HepG2 (cell line): ENCODE measurements around the gene ZNFX1. TPM values are rescaled to one million over a fixed set of nuclear protein-coding genes. Genes with fewer than 3 reads are reported as not detected.
A peak's percentile ranks its signal among the peaks of the same experiment; 100 is the strongest.

Source experiments
- AHR ChIP-seq: IDR thresholded peaks from 2 replicates; pipeline ENCODE4 v1.6.1; 2018; ENCODE audit warnings: missing genetic modification reagents, missing compliant biosample characterization
- DRAP1 ChIP-seq: IDR thresholded peaks from 2 replicates; pipeline ENCODE4 v1.6.1; 2016; ENCODE audit warnings: missing genetic modification reagents, missing compliant biosample characterization
- FOXK2 ChIP-seq: fragments of 450-650 bp; IDR thresholded peaks from 2 replicates; pipeline ENCODE4 v1.6.1; 2016
- HDAC6 ChIP-seq: fragments of 200-600 bp; sonication (generic); IDR thresholded peaks from 2 replicates; pipeline ENCODE4 v1.7.0; 2017; ENCODE audit warnings: mild to moderate bottlenecking, antibody characterized with exemption, low read length, low read depth
- KLF16 ChIP-seq, 2 experiments: sonication (generic) in 1 of 2; formaldehyde crosslinking in 1 of 2; IDR thresholded peaks; 2 replicates each; pipeline versions ENCODE4 v1.6.1 to v1.8.0; 2016 to 2023; ENCODE audit warnings: missing genetic modification reagents in 2 of 2, missing compliant biosample characterization in 1 of 2
- NCOA1 ChIP-seq: sonication (generic); formaldehyde crosslinking; IDR thresholded peaks from 2 replicates; pipeline ENCODE4 v1.9.0; 2021; ENCODE audit warnings: missing genetic modification reagents
- NFE2L1 ChIP-seq: sonication (generic); formaldehyde crosslinking; IDR thresholded peaks from 2 replicates; pipeline ENCODE4 v1.4.0; 2020; ENCODE audit warnings: missing genetic modification reagents, mild to moderate bottlenecking, borderline replicate concordance
- NR2C2 ChIP-seq: sonication (generic); formaldehyde crosslinking; IDR thresholded peaks from 2 replicates; pipeline ENCODE4 v1.4.0; 2020; ENCODE audit warnings: missing genetic modification reagents, mild to moderate bottlenecking, moderate library complexity, borderline replicate concordance
- NRL ChIP-seq: sonication (generic); formaldehyde crosslinking; IDR thresholded peaks from 2 replicates; pipeline ENCODE4 v1.5.0; 2020; ENCODE audit warnings: missing genetic modification reagents, mild to moderate bottlenecking, moderate library complexity, borderline replicate concordance
- PHF21A ChIP-seq: sonication (generic); formaldehyde crosslinking; IDR thresholded peaks from 2 replicates; pipeline ENCODE4 v1.5.0; 2020; ENCODE audit warnings: mild to moderate bottlenecking, missing genetic modification reagents
- RFXAP ChIP-seq: sonication (generic); formaldehyde crosslinking; IDR thresholded peaks from 2 replicates; pipeline ENCODE4 v1.4.0; 2020; ENCODE audit warnings: missing genetic modification reagents, borderline replicate concordance
- SIX1 ChIP-seq: sonication (generic); formaldehyde crosslinking; IDR thresholded peaks from 2 replicates; pipeline ENCODE4 v1.4.0; 2020; ENCODE audit warnings: missing genetic modification reagents, borderline replicate concordance
- TCF7 ChIP-seq: sonication (generic); IDR thresholded peaks from 2 replicates; pipeline ENCODE4 v1.6.1; 2016; ENCODE audit warnings: antibody characterized with exemption, low read depth
- THYN1 ChIP-seq: sonication (generic); formaldehyde crosslinking; IDR thresholded peaks from 2 replicates; pipeline ENCODE4 v1.8.1; 2023; ENCODE audit warnings: low read depth, mild to moderate bottlenecking, moderate library complexity, missing genetic modification reagents, borderline replicate concordance
- WIZ ChIP-seq: sonication (generic); formaldehyde crosslinking; IDR thresholded peaks from 2 replicates; pipeline ENCODE4 v1.5.1; 2020; ENCODE audit warnings: mild to moderate bottlenecking, missing genetic modification reagents
- ZC3H4 ChIP-seq: sonication (generic); formaldehyde crosslinking; IDR thresholded peaks from 2 replicates; pipeline ENCODE4 v1.4.0; 2020; ENCODE audit warnings: missing genetic modification reagents, borderline replicate concordance
- ZNF331 ChIP-seq: sonication (generic); formaldehyde crosslinking; IDR thresholded peaks from 2 replicates; pipeline ENCODE4 v1.4.0; 2020; ENCODE audit warnings: missing genetic modification reagents
- ZNF367 ChIP-seq: sonication (generic); formaldehyde crosslinking; IDR thresholded peaks from 2 replicates; pipeline ENCODE4 v1.4.0; 2020; ENCODE audit warnings: missing genetic modification reagents, borderline replicate concordance
- ZNF773 ChIP-seq: sonication (generic); formaldehyde crosslinking; IDR thresholded peaks from 2 replicates; pipeline ENCODE4 v1.4.0; 2020; ENCODE audit warnings: missing genetic modification reagents, borderline replicate concordance
- ZSCAN20 ChIP-seq: sonication (generic); formaldehyde crosslinking; IDR thresholded peaks from 2 replicates; pipeline ENCODE4 v1.4.0; 2020; ENCODE audit warnings: missing genetic modification reagents, mild to moderate bottlenecking, borderline replicate concordance
- polyA plus RNA-seq, 8 experiments: library from polyadenylated mRNA; depleted of rRNA in 3 of 8; stranded (reverse) in 7 of 8; unstranded in 1 of 8; fragments of >200 nt; fragmentation: Illumina TruSeq in 4 of 8; extraction: Trizol in 4 of 8; gene quantifications; 2 replicates each; pipeline versions ENCODE4 v1.2.1 to v1.2.3, GENCODE V29; 2011 to 2016; ENCODE audit warnings: low read depth in 4 of 8, missing spikeins in 1 of 8, mixed read lengths in 1 of 8; ENCODE audit not compliant: insufficient read depth in 1 of 8
- total RNA-seq, 5 experiments: library from RNA; depleted of rRNA; stranded (reverse); fragments of >200 nt; fragmentation: Illumina TruSeq; extraction: Trizol; gene quantifications; 2 replicates each; pipeline ENCODE4 v1.2.3, GENCODE V29; 2016; ENCODE audit warnings: low read depth in 1 of 5
- TF ChIP-seq, protein P1 (sequence below): sonication (generic); formaldehyde crosslinking; IDR thresholded peaks from 2 replicates; pipeline ENCODE4 v1.5.1; 2020; ENCODE audit warnings: missing genetic modification reagents, mild to moderate bottlenecking, borderline replicate concordance
- TF ChIP-seq, protein P2 (sequence below): sonication (generic); formaldehyde crosslinking; conservative IDR thresholded peaks from 2 replicates; pipeline ENCODE4 v1.4.0; 2020; ENCODE audit warnings: missing genetic modification reagents

Gene ZNFX1
- total and polyA plus RNA-seq, 2 of the 13 experiments (the other 11 are each of a cell fraction or from before 2014, with no cell fraction given) = 2.9 to 11.1 TPM

DNA sequence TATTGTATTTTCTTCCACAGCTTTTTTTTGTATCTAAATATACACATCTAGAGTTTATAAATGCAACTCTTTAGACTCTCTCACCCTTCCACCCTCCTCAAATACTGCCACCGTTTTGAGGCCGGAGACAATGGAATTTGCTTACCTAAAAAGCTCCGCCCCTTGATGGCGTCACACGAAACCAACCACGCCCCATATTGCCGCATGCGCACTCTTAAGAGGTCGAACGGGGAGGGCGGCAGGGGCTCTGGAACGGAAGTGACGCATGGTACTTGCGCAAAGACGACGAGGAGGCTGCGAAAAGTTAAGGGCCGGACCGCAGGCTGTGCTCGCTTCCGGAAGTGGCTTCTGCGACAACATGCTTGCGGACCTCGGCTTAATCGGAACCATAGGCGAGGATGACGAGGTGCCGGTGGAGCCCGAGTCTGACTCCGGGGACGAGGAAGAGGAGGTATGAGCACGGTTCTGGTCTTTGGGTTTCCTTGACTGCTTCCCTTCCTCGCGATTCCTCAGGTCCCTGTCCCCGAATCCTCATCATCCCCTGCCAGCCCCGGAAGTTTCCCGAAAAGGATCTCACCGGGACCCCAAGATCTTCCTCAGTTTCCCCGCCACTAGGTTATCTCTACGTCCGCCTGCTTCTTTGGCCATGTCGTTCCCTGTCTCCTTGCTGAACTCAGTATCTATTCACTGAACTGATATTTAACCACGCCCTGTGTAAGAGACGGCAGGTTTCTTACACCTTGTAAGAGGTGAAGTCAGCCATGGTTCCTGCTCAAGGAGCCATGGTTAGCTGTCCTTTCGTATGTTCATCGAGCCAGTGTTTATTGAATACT lies 58.5 kb downstream of the ZNFX1 start, which contains the start of gene DDX27 (continued):
- TF ChIP-seq NFE2L1 (CRISPR knock-in tag) (no peak), HDAC6 (no peak), DRAP1 (CRISPR knock-in tag) (peak; percentile 96), NRL (CRISPR knock-in tag) (peak; percentile 77), WIZ (no peak), KLF16 (CRISPR knock-in tag; IDR thresholded peaks at IDR 0.05) (peak in 1 of 2 experiments; percentile 92; a peak in 2 of 4 replicates), ZNF331 (CRISPR knock-in tag) (peak; percentile 83), ZC3H4 (no peak; the same call in 1 of the 2 replicates), AHR (CRISPR knock-in tag) (peak; percentile 78; the same call in 1 of the 2 replicates), ZNF367 (no peak), SIX1 (CRISPR knock-in tag) (no peak), FOXK2 (peak; percentile 92), PHF21A (CRISPR knock-in tag) (0 out of 2 replicates have a peak, but pooled peaks have one; percentile 44), NCOA1 (CRISPR knock-in tag) (no peak), TCF7 (no peak), RFXAP (CRISPR knock-in tag) (peak; percentile 90; the same call in 1 of the 2 replicates), NR2C2 (CRISPR knock-in tag) (peak; percentile 83; the same call in 1 of the 2 replicates), ZNF773 (peak; percentile 93; the same call in 1 of the 2 replicates), THYN1 (no peak), ZSCAN20 (0 out of 2 replicates have a peak, but pooled peaks have one; percentile 7)
- TF ChIP-seq, protein P1, sequence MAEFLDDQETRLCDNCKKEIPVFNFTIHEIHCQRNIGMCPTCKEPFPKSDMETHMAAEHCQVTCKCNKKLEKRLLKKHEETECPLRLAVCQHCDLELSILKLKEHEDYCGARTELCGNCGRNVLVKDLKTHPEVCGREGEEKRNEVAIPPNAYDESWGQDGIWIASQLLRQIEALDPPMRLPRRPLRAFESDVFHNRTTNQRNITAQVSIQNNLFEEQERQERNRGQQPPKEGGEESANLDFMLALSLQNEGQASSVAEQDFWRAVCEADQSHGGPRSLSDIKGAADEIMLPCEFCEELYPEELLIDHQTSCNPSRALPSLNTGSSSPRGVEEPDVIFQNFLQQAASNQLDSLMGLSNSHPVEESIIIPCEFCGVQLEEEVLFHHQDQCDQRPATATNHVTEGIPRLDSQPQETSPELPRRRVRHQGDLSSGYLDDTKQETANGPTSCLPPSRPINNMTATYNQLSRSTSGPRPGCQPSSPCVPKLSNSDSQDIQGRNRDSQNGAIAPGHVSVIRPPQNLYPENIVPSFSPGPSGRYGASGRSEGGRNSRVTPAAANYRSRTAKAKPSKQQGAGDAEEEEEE (CRISPR knock-in tag) = peak; percentile 68; the same call in 1 of the 2 replicates
- TF ChIP-seq, protein P2, sequence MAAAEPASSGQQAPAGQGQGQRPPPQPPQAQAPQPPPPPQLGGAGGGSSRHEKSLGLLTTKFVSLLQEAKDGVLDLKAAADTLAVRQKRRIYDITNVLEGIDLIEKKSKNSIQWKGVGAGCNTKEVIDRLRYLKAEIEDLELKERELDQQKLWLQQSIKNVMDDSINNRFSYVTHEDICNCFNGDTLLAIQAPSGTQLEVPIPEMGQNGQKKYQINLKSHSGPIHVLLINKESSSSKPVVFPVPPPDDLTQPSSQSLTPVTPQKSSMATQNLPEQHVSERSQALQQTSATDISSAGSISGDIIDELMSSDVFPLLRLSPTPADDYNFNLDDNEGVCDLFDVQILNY (CRISPR knock-in tag) = 0 out of 2 replicates have a peak, but pooled peaks have one; percentile 19
